ENCODE data around the gene FAAP24.
"Not testable (repeated sequence)": the region's sequence is repeated elsewhere in the genome, so short reads cannot be mapped to it uniquely, and the experiment has no call there.

DNA sequence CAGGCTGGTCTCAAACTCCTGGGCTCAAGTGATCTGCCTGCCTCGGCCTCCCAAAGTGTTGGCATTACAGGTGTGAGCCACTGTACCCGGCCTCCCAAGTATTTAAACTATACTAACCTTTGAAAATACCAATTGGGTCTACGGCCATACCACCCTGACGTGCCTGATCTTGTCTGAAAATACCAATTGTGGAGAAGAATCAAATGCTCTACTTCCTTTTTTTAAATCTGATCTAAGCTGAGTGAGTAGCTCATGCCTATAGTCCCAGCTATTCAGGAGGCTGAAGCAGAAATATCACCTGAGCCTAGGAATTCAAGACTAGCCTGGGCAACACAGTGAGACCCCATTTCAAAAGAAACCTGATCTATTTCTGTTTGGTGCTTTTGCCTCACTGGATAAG, 38.8 kb downstream of the FAAP24 start:
- not testable (repeated sequence) for TF ChIP-seq ZNF274 (CRISPR knock-in tag; IDR thresholded peaks at IDR 0.05); ZNF891 (CRISPR knock-in tag; IDR thresholded peaks at IDR 0.05); ESRRA (CRISPR knock-in tag; IDR thresholded peaks at IDR 0.05; ENCODE audit: low read depth)
- TF ChIP-seq, protein P1, sequence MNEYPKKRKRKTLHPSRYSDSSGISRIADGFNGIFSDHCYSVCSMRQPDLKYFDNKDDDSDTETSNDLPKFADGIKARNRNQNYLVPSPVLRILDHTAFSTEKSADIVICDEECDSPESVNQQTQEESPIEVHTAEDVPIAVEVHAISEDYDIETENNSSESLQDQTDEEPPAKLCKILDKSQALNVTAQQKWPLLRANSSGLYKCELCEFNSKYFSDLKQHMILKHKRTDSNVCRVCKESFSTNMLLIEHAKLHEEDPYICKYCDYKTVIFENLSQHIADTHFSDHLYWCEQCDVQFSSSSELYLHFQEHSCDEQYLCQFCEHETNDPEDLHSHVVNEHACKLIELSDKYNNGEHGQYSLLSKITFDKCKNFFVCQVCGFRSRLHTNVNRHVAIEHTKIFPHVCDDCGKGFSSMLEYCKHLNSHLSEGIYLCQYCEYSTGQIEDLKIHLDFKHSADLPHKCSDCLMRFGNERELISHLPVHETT (CRISPR knock-in tag; conservative IDR thresholded peaks at IDR 0.05): not testable (repeated sequence)

All from HepG2 (cell line).